HepG2 (cell line): Measurements from ENCODE around the gene FMNL1. TPM values are rescaled to one million over a fixed set of nuclear protein-coding genes. Genes with fewer than 3 reads are reported as not detected.
A peak's percentile ranks its signal among the peaks of the same experiment; 100 is the strongest.

Experiments
- ASH2L ChIP-seq: fragments of 300-600, 200-600 bp; sonication (generic); IDR thresholded peaks from 2 replicates; pipeline ENCODE4 v1.7.0; 2017; ENCODE audit warnings: low read depth, mild to moderate bottlenecking, moderate library complexity, mixed read lengths, low read length; ENCODE audit not compliant: insufficient read length
- ATF1 ChIP-seq: IDR thresholded peaks from 2 replicates; pipeline ENCODE4 v1.6.1; 2016; ENCODE audit warnings: mild to moderate bottlenecking, control low read depth
- BORCS8-MEF2B ChIP-seq: sonication (generic); formaldehyde crosslinking; IDR thresholded peaks from 2 replicates; pipeline ENCODE4 v1.8.0; 2022; ENCODE audit warnings: mild to moderate bottlenecking, missing genetic modification reagents
- DMTF1 ChIP-seq: sonication (generic); formaldehyde crosslinking; IDR thresholded peaks from 2 replicates; pipeline ENCODE4 v1.4.0; 2020; ENCODE audit warnings: mild to moderate bottlenecking, missing genetic modification reagents
- ELF3 ChIP-seq: IDR thresholded peaks from 2 replicates; pipeline ENCODE4 v1.6.1; 2016; ENCODE audit warnings: missing genetic modification reagents, missing compliant biosample characterization
- HIVEP1 ChIP-seq: sonication (generic); formaldehyde crosslinking; IDR thresholded peaks from 2 replicates; pipeline ENCODE4 v1.4.0; 2020; ENCODE audit warnings: mild to moderate bottlenecking, missing genetic modification reagents
- KAT7 ChIP-seq: IDR thresholded peaks from 2 replicates; pipeline ENCODE4 v1.6.1; 2018; ENCODE audit warnings: borderline replicate concordance, missing compliant biosample characterization
- MEIS1 ChIP-seq: sonication (generic); formaldehyde crosslinking; IDR thresholded peaks from 2 replicates; pipeline ENCODE4 v1.9.0; 2021; ENCODE audit warnings: mild to moderate bottlenecking, missing genetic modification reagents, moderate library complexity, borderline replicate concordance
- MEIS2 ChIP-seq: sonication (generic); formaldehyde crosslinking; IDR thresholded peaks from 2 replicates; pipeline ENCODE4 v1.9.0; 2021; ENCODE audit warnings: mild to moderate bottlenecking, missing genetic modification reagents
- MTA1 ChIP-seq: sonication (generic); formaldehyde crosslinking; IDR thresholded peaks from 2 replicates; pipeline ENCODE4 v1.4.0; 2020; ENCODE audit warnings: missing genetic modification reagents, mild to moderate bottlenecking, borderline replicate concordance
- SAP130 ChIP-seq: IDR thresholded peaks from 2 replicates; pipeline ENCODE4 v1.6.1; 2016; ENCODE audit warnings: low read depth
- SIX4 ChIP-seq: sonication (generic); formaldehyde crosslinking; IDR thresholded peaks from 2 replicates; pipeline ENCODE4 v1.4.0; 2020; ENCODE audit warnings: missing genetic modification reagents
- SMARCE1 ChIP-seq: fragments of 450-650 bp; IDR thresholded peaks from 2 replicates; pipeline ENCODE4 v1.6.1; 2017; ENCODE audit warnings: borderline replicate concordance
- TEAD3 ChIP-seq: optimal IDR thresholded peaks from 2 replicates; pipeline ENCODE3; 2016; ENCODE audit warnings: borderline replicate concordance
- ZBTB33 ChIP-seq: sonication (generic); formaldehyde crosslinking; IDR thresholded peaks from 2 replicates; pipeline ENCODE4 v1.4.0; 2020; ENCODE audit warnings: missing genetic modification reagents
- ZHX1 ChIP-seq: sonication (generic); formaldehyde crosslinking; IDR thresholded peaks from 2 replicates; pipeline ENCODE4 v1.8.1; 2022; ENCODE audit warnings: low read depth, mild to moderate bottlenecking, missing genetic modification reagents
- ZMYM4 ChIP-seq: sonication (generic); formaldehyde crosslinking; IDR thresholded peaks from 2 replicates; pipeline ENCODE4 v1.8.1; 2023; ENCODE audit warnings: mild to moderate bottlenecking, missing genetic modification reagents
- ZNF317 ChIP-seq: sonication (generic); formaldehyde crosslinking; IDR thresholded peaks from 2 replicates; pipeline ENCODE4 v1.5.0; 2020; ENCODE audit warnings: mild to moderate bottlenecking, missing genetic modification reagents
- ZNF441 ChIP-seq: sonication (generic); formaldehyde crosslinking; IDR thresholded peaks from 2 replicates; pipeline ENCODE4 v1.7.0; 2021; ENCODE audit warnings: missing genetic modification reagents, borderline replicate concordance
- ZNF446 ChIP-seq: sonication (generic); formaldehyde crosslinking; IDR thresholded peaks from 2 replicates; pipeline ENCODE4 v1.5.0; 2020; ENCODE audit warnings: mild to moderate bottlenecking, missing genetic modification reagents
- ZNF563 ChIP-seq: sonication (generic); formaldehyde crosslinking; IDR thresholded peaks from 2 replicates; pipeline ENCODE4 v1.8.0; 2022; ENCODE audit warnings: mild to moderate bottlenecking, moderate library complexity, missing genetic modification reagents
- ZNF598 ChIP-seq: sonication (generic); formaldehyde crosslinking; IDR thresholded peaks from 2 replicates; pipeline ENCODE4 v1.5.1; 2020; ENCODE audit warnings: mild to moderate bottlenecking, missing genetic modification reagents, borderline replicate concordance
- ZNF605 ChIP-seq: sonication (generic); formaldehyde crosslinking; IDR thresholded peaks from 2 replicates; pipeline ENCODE4 v1.8.0; 2022; ENCODE audit warnings: mild to moderate bottlenecking, missing genetic modification reagents
- ZNF737 ChIP-seq: sonication (generic); formaldehyde crosslinking; IDR thresholded peaks from 2 replicates; pipeline ENCODE4 v1.5.0; 2020; ENCODE audit warnings: missing genetic modification reagents, mild to moderate bottlenecking, borderline replicate concordance
- ZNF891 ChIP-seq: sonication (generic); formaldehyde crosslinking; IDR thresholded peaks from 2 replicates; pipeline ENCODE4 v1.5.0; 2020; ENCODE audit warnings: mild to moderate bottlenecking, missing genetic modification reagents
- polyA plus RNA-seq, 8 experiments: library from polyadenylated mRNA; depleted of rRNA in 3 of 8; stranded (reverse) in 7 of 8; unstranded in 1 of 8; fragments of >200 nt; fragmentation: Illumina TruSeq in 4 of 8; extraction: Trizol in 4 of 8; gene quantifications; 2 replicates each; pipeline versions ENCODE4 v1.2.1 to v1.2.3, GENCODE V29; 2011 to 2016; ENCODE audit warnings: low read depth in 4 of 8, missing spikeins in 1 of 8, mixed read lengths in 1 of 8; ENCODE audit not compliant: insufficient read depth in 1 of 8
- total RNA-seq, 5 experiments: library from RNA; depleted of rRNA; stranded (reverse); fragments of >200 nt; fragmentation: Illumina TruSeq; extraction: Trizol; gene quantifications; 2 replicates each; pipeline ENCODE4 v1.2.3, GENCODE V29; 2016; ENCODE audit warnings: low read depth in 1 of 5

Gene FMNL1
- total and polyA plus RNA-seq, 2 of the 13 experiments (the other 11 are each of a cell fraction or from before 2014, with no cell fraction given) = 0.53 to 0.70 TPM

- TF ChIP-seq MTA1 (no peak), MEIS2 (peak; percentile 40; the same call in 1 of the 2 replicates), TEAD3 (CRISPR knock-in tag) (peak; percentile 61), ATF1 (no peak), ZNF737 (CRISPR knock-in tag) (no peak), MEIS1 (no peak), SAP130 (CRISPR knock-in tag) (peak; percentile 64), ZMYM4 (CRISPR knock-in tag) (peak; percentile 36; the same call in 1 of the 2 replicates), ZNF317 (CRISPR knock-in tag) (no peak), KAT7 (no peak), ZHX1 (CRISPR knock-in tag) (no peak), ELF3 (CRISPR knock-in tag) (0 out of 2 replicates have a peak, but pooled peaks have one; percentile 43), ZNF441 (CRISPR knock-in tag) (no peak), SIX4 (no peak), ZNF598 (0 out of 2 replicates have a peak, but pooled peaks have one; percentile 65), ZNF605 (no peak), ZNF446 (CRISPR knock-in tag) (no peak), ZNF891 (CRISPR knock-in tag) (0 out of 2 replicates have a peak, but pooled peaks have one; percentile 53), BORCS8-MEF2B (CRISPR knock-in tag) (peak; percentile 81), SMARCE1 (no peak), DMTF1 (CRISPR knock-in tag) (no peak), ZNF563 (CRISPR knock-in tag) (no peak), ASH2L (no peak), HIVEP1 (CRISPR knock-in tag) (0 out of 2 replicates have a peak, but pooled peaks have one; percentile 25), ZBTB33 (CRISPR knock-in tag) (0 out of 2 replicates have a peak, but pooled peaks have one; percentile 13)
Observed at GRCh38 chr17:45277216-45277849, 55.6 kb downstream of the FMNL1 start (continued).
